ENCODE results near the gene GBX1.

- TF ChIP-seq REST (IDR thresholded peaks at IDR 0.05; ENCODE audit: insufficient read depth in 1 of 2, low read depth in 2 of 2, low read length in 2 of 2), result no peak
- TF ChIP-seq POLR2AphosphoS5 (IDR thresholded peaks at IDR 0.05; ENCODE audit: low read depth, low read length), result no peak
- TF ChIP-seq TAF1 (IDR thresholded peaks at IDR 0.05; ENCODE audit: borderline replicate concordance, insufficient read depth, low read length), result no peak
These were observed 29.7 kb downstream of the GBX1 start for GRCh38 chr7:151137791-151138152.

All from PFSK-1 (cell line).